A673 (cell line): ENCODE results near the gene MAN2B2. TPM values are rescaled to one million over a fixed set of nuclear protein-coding genes. Genes with fewer than 3 reads are reported as not detected.

Experiments used
- BruUV-seq: library from RNA; stranded (reverse); fragments of 400-500 nt; replicated peaks from 2 replicates; lab custom pipeline; 2021; lab: Mats Ljungman, UMichigan
- CTCF ChIA-PET: fragments of 300-600 bp; sonication (Branson Sonifier 250); formaldehyde crosslinking; loops from one replicate; lab custom pipeline; 2022; ENCODE audit warnings: antibody characterized with exemption; lab: Charles Lee
- POLR2A ChIA-PET: fragments of 300-600 bp; sonication (Branson Sonifier 250); formaldehyde crosslinking; loops from one replicate; lab custom pipeline; 2022; ENCODE audit warnings: antibody characterized with exemption; ENCODE audit not compliant: low non-redundant PET; lab: Charles Lee
- DNase-seq: peaks from one replicate; pipeline ENCODE4 v3.0.0-alpha.2; 2015; ENCODE audit warnings: low spot score
- H3K27ac ChIP-seq: fragments of 200-600 bp; sonication (generic); 2 replicates; pipeline ENCODE4 v1.5.1; 2016; ENCODE audit warnings: mixed run types, low read depth, mild to moderate bottlenecking, mixed read lengths, antibody characterized with exemption, low read length; ENCODE audit not compliant: poor library complexity, severe bottlenecking
- H3K27me3 ChIP-seq: fragments of 200-600 bp; sonication (generic); replicated peaks from 2 replicates; pipeline ENCODE4 v1.6.1; 2017; ENCODE audit warnings: mixed run types, low read depth, mild to moderate bottlenecking, mixed read lengths, antibody characterized with exemption, low read length; ENCODE audit not compliant: insufficient read depth, poor library complexity
- H3K36me3 ChIP-seq: fragments of 200-600 bp; sonication (generic); 2 replicates; pipeline ENCODE4 v1.6.1; 2016; ENCODE audit warnings: mixed run types, mild to moderate bottlenecking, mixed read lengths, antibody characterized with exemption, low read length; ENCODE audit not compliant: insufficient read depth, poor library complexity, severe bottlenecking
- H3K4me1 ChIP-seq: fragments of 200-600 bp; sonication (generic); 2 replicates; pipeline ENCODE4 v1.6.1; 2017; ENCODE audit warnings: mixed run types, mild to moderate bottlenecking, mixed read lengths, antibody characterized with exemption, low read length; ENCODE audit not compliant: insufficient read depth, poor library complexity, severe bottlenecking
- H3K4me3 ChIP-seq: fragments of 200-600 bp; sonication (generic); 2 replicates; pipeline ENCODE4 v1.5.1; 2016; ENCODE audit warnings: low read depth, mixed run types, mild to moderate bottlenecking, mixed read lengths, low read length; ENCODE audit not compliant: poor library complexity, severe bottlenecking
- H3K9me3 ChIP-seq: fragments of 200-600 bp; sonication (generic); 2 replicates; pipeline ENCODE4 v1.6.1; 2016; ENCODE audit warnings: mixed run types, low read depth, mild to moderate bottlenecking, mixed read lengths, antibody characterized with exemption, low read length; ENCODE audit not compliant: poor library complexity, severe bottlenecking
- EZH2 ChIP-seq: fragments of 200-600 bp; sonication (generic); IDR thresholded peaks from 2 replicates; pipeline ENCODE4 v1.6.1; 2017; ENCODE audit warnings: borderline replicate concordance, low read depth, mild to moderate bottlenecking, mixed read lengths, antibody characterized with exemption, low read length; ENCODE audit not compliant: poor library complexity, severe bottlenecking
- intact Hi-C: fragments of 100-400 bp; cut with micrococcal nuclease; formaldehyde crosslinking; loops from one replicate; pipeline ENCODE4 v1.10.0; 2022; ENCODE audit not compliant: unreplicated experiment
- total RNA-seq: library from RNA; stranded (reverse); gene quantifications from 2 replicates; pipeline ENCODE4 v1.2.3, GENCODE V29; 2021
- TF ChIP-seq, protein P1 (sequence below): fragments of 300-800, 200-600 bp; sonication (generic); conservative IDR thresholded peaks from 2 replicates; pipeline ENCODE4 v1.5.1; 2017; ENCODE audit warnings: low read depth, mild to moderate bottlenecking, antibody characterized with exemption, low read length, moderate library complexity, mixed read lengths

Gene MAN2B2
- total RNA-seq, 1 experiment from 2014 or later: 14.9 TPM

DNA sequence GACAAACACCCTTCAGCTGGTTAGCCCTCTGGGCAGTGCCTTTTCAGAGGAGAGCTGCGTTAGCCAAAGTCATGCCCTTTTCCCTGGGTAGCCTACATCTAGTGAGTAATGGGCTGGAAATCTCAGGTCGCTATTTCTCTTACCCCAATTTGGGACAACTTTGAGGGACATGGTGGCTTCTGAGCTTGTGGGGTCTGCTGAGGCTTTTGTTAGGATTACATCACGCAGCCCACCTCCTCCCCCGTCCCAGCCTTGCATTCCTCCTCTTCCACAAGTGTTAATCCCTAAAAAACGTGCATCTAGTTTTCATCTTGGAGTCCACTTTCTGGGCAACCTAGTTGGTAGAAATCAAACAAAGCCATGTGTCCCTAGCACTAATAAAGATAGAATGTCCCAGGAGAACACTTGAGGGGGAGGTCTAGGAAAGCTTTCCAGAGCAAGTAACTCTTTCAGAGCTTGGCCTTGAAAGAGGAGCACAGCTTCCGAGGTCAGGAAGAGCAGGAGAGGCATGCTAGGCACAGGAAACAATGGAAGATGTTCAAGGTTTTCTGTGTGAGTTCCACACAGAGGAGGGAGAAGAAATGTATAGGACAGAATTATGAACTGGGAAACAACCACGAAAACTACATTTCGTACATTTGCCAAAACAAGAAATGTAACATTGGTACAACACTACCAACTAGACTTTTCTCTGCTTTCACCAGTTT, 68.3 kb downstream of the MAN2B2 start:
- Histone ChIP-seq H3K27ac (no peak overlapping the region), H3K27me3 (no peaks in the 10 kb centered on the region), H3K4me3 (no peak overlapping the region), H3K36me3 (peaks cover 25% of the 10 kb centered on the region), H3K9me3 (no peaks in the 10 kb centered on the region), H3K4me1 (peaks cover 9% of the 10 kb centered on the region)
- no peak for DNase-seq
- ChIA-PET CTCF (interaction anchor here (0.6 kb wide), 1 partner anchor 1395 kb away, joined by 10 read pairs; no protein-coding TSS in a partner anchor), POLR2A (no interaction called here)
- no TSS peak for BruUV-seq
- TF ChIP-seq, protein P1, sequence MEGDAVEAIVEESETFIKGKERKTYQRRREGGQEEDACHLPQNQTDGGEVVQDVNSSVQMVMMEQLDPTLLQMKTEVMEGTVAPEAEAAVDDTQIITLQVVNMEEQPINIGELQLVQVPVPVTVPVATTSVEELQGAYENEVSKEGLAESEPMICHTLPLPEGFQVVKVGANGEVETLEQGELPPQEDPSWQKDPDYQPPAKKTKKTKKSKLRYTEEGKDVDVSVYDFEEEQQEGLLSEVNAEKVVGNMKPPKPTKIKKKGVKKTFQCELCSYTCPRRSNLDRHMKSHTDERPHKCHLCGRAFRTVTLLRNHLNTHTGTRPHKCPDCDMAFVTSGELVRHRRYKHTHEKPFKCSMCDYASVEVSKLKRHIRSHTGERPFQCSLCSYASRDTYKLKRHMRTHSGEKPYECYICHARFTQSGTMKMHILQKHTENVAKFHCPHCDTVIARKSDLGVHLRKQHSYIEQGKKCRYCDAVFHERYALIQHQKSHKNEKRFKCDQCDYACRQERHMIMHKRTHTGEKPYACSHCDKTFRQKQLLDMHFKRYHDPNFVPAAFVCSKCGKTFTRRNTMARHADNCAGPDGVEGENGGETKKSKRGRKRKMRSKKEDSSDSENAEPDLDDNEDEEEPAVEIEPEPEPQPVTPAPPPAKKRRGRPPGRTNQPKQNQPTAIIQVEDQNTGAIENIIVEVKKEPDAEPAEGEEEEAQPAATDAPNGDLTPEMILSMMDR: no peak
- no peak for TF ChIP-seq EZH2
- intact Hi-C loops: no loop called here

DNA sequence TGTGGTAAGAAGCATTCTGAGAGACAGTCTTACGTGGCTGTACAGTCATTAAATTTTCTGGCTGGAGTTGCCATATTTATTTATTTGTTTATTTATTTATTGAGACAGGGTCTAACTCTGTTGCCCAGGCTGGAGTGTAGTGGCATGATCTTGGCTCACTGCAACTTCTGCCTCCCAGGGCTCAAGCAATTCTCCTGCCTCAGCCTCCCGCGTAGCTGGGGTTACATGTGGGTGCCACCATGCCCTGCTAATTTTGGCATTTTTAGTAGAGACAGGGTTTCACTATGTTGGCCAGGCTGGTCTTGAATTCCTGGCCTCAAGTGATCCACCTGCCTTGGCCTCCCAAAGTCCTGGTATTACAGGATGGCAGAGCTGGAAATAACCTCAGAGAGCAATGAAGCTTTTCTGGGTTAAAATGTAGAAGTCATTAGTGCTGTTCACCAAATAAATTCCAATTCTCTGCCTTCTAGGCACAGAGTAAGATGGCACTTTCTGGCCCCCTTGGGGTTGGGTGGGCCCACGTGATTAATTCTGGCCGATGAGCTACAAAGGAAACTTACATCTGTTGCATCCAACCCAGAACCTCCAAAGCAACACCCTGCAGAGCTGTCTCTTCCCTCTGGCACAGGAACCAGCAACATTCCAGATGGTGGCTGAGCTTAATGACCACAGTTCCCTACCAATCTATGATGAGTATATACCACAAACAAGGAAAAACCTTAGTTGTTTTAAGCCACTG, 70.0 kb downstream of the MAN2B2 start:
- POLR2A ChIA-PET: no interaction called here
- no peak for TF ChIP-seq EZH2
- TF ChIP-seq, protein P1: no peak
- no TSS peak for BruUV-seq
- no peak overlapping the region for H3K27ac ChIP-seq
- no peak for DNase-seq
- intact Hi-C loops: no loop called here
- CTCF ChIA-PET: no interaction called here
- no peaks in the 10 kb centered on the region for H3K27me3 ChIP-seq
- H3K4me3 ChIP-seq: no peak overlapping the region
- H3K9me3 ChIP-seq: no peaks in the 10 kb centered on the region
- H3K36me3 ChIP-seq: peaks cover 25% of the 10 kb centered on the region
- peaks cover 9% of the 10 kb centered on the region for H3K4me1 ChIP-seq

DNA sequence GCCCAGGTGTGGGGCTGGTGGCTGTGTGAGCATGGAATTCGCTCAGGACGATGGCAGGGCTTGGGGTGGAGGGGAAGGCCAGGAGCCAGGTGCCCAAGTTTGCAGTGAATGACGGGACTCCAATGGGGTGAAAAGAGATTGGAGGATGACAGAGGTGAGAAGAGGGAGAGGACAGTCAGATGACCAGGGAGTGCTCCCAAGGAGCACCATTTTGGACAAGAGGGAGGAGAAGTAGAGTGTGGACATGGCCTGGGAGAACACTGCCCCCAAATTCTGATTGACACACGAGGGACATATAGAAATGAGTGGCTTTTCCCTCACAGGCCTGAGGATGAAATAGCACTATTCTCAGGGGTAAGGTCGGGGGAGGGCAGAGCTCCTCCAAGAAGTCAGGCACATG, 72.2 kb downstream of the MAN2B2 start:
- no peak for TF ChIP-seq EZH2
- TF ChIP-seq, protein P1: no peak
- intact Hi-C loops: no loop called here
- Histone ChIP-seq H3K4me1 (peaks cover 4% of the 10 kb centered on the region), H3K4me3 (no peak overlapping the region), H3K27ac (no peak overlapping the region), H3K36me3 (peaks cover 19% of the 10 kb centered on the region), H3K27me3 (no peaks in the 10 kb centered on the region), H3K9me3 (no peaks in the 10 kb centered on the region)
- BruUV-seq: no TSS peak
- ChIA-PET POLR2A (no interaction called here), CTCF (no interaction called here)
- DNase-seq: no peak
